Endodermal cell (in vitro differentiated cells): Measurements from ENCODE around the gene ANKRD2. TPM values are rescaled to one million over a fixed set of nuclear protein-coding genes. Genes with fewer than 3 reads are reported as not detected.
"Not testable (repeated sequence)": the region's sequence is repeated elsewhere in the genome, so short reads cannot be mapped to it uniquely, and the experiment has no call there.

Experiments used
- DNase-seq: peaks from one replicate; pipeline ENCODE4 v3.0.0-alpha.2; 2017
- H3K27ac ChIP-seq: 2 replicates; pipeline ENCODE4 v1.5.1; 2013; ENCODE audit warnings: mild to moderate bottlenecking, low read depth, low read length, moderate library complexity
- H3K27me3 ChIP-seq: 2 replicates; pipeline ENCODE4 v1.6.1; 2013; ENCODE audit warnings: mild to moderate bottlenecking, low read length, moderate library complexity; ENCODE audit not compliant: insufficient read depth, control insufficient read depth, poor library complexity, severe bottlenecking
- H3K36me3 ChIP-seq: 2 replicates; pipeline ENCODE4 v1.7.0; 2013; ENCODE audit warnings: mild to moderate bottlenecking, low read length, moderate library complexity; ENCODE audit not compliant: control insufficient read depth, insufficient read depth
- H3K4me1 ChIP-seq: one replicate; pipeline ENCODE4 v1.7.0; 2013; ENCODE audit warnings: low read length; ENCODE audit not compliant: control insufficient read depth, insufficient read depth
- H3K4me3 ChIP-seq: 2 replicates; pipeline ENCODE4 v1.5.1; 2013; ENCODE audit warnings: mild to moderate bottlenecking, low read length, moderate library complexity
- H3K9ac ChIP-seq: 2 replicates; pipeline ENCODE4 v1.6.1; 2013; ENCODE audit warnings: mild to moderate bottlenecking, low read length, moderate library complexity; ENCODE audit not compliant: poor library complexity, severe bottlenecking; ENCODE audit errors: extremely low read depth
- H3K9me3 ChIP-seq: 2 replicates; pipeline ENCODE4 v1.6.1; 2013; ENCODE audit warnings: mild to moderate bottlenecking, low read length, moderate library complexity; ENCODE audit not compliant: control insufficient read depth
- H3K27ac Mint-ChIP-seq: 2 replicates; pipeline ENCODE4 v1.8.0; 2020; ENCODE audit warnings: mixed read lengths
- H3K27me3 Mint-ChIP-seq: 2 replicates; pipeline ENCODE4 v1.8.0; 2021; ENCODE audit warnings: mild to moderate bottlenecking, mixed read lengths; ENCODE audit not compliant: insufficient read depth
- H3K36me3 Mint-ChIP-seq: 2 replicates; pipeline ENCODE4 v1.8.0; 2020; ENCODE audit warnings: low read depth, mixed read lengths
- H3K4me1 Mint-ChIP-seq: 2 replicates; pipeline ENCODE4 v1.8.0; 2020; ENCODE audit warnings: mixed read lengths
- H3K4me3 Mint-ChIP-seq: 2 replicates; pipeline ENCODE4 v1.8.0; 2020; ENCODE audit warnings: mild to moderate bottlenecking, moderate library complexity, mixed read lengths
- H3K9me3 Mint-ChIP-seq: 2 replicates; pipeline ENCODE4 v1.8.0; 2020; ENCODE audit warnings: mild to moderate bottlenecking, mixed read lengths
- WGBS, 2 experiments: methylation state at CpG; one replicate each; pipeline versions ENCODE4 v1.1.5 to v1.1.7; 2013; ENCODE audit warnings: missing lambda C conversion rate in 2 of 2, mixed read lengths in 1 of 2; ENCODE audit not compliant: insufficient coverage in 1 of 2, insufficient read length in 1 of 2; 5-methylcytosine and 5-hydroxymethylcytosine counted together
- total RNA-seq, 2 donors: library from RNA; stranded (reverse); fragmentation: NEBNext Ultra II Directional in 1 of 2; extraction: Animal tissue kit (Norgen Biotek cat#: 25700) in 1 of 2; gene quantifications; 2 replicates in 1 of 2; 3 replicates in 1 of 2; pipeline ENCODE4 v1.2.1, GENCODE V29; 2021
- TF ChIP-seq, protein P1 (sequence below): fragments of 200-600 bp; sonication (generic); conservative IDR thresholded peaks from 2 replicates; pipeline ENCODE4 v1.5.0; 2021; ENCODE audit warnings: antibody characterized with exemption, mild to moderate bottlenecking

The ANKRD2 gene
- total RNA-seq, 2 donors from 2014 or later: not detected

- not testable (repeated sequence) for H3K9me3 ChIP-seq, H3K4me3 Mint-ChIP-seq, DNase-seq, H3K27me3 Mint-ChIP-seq, H3K27me3 ChIP-seq, H3K4me1 ChIP-seq, H3K27ac Mint-ChIP-seq, H3K27ac ChIP-seq, H3K4me3 ChIP-seq, H3K9ac ChIP-seq, H3K36me3 ChIP-seq
- 94 to 95% methylated on average over 7 to 10 of the region's 12 CpGs for WGBS, 2 experiments
- Mint-ChIP-seq H3K9me3 (peaks cover 36% of the 10 kb centered on the region), H3K4me1 (peaks cover 19% of the 10 kb centered on the region), H3K36me3 (peaks cover 19% of the 10 kb centered on the region)
Observed at GRCh38 chr10:97561386-97562077, 11.0 kb upstream of the ANKRD2 start.

- not testable (repeated sequence) for DNase-seq, H3K9me3 ChIP-seq, H3K27me3 ChIP-seq, H3K27me3 Mint-ChIP-seq, H3K4me3 Mint-ChIP-seq, H3K36me3 ChIP-seq, H3K4me3 ChIP-seq, H3K4me1 ChIP-seq, H3K27ac Mint-ChIP-seq, H3K27ac ChIP-seq, H3K9ac ChIP-seq
- WGBS, 2 experiments: 90 to 96% methylated on average over 3 to 5 of the region's 5 CpGs
- Mint-ChIP-seq H3K4me1 (peaks cover 22% of the 10 kb centered on the region), H3K36me3 (peaks cover 19% of the 10 kb centered on the region), H3K9me3 (peaks cover 36% of the 10 kb centered on the region)
Observed at GRCh38 chr10:97562329-97562728, 10.2 kb upstream of the ANKRD2 start.

- Mint-ChIP-seq H3K27me3 (no peaks in the 10 kb centered on the region), H3K4me3 (no peak overlapping the region), H3K9me3 (peaks cover 36% of the 10 kb centered on the region), H3K4me1 (peaks cover 22% of the 10 kb centered on the region), H3K36me3 (peaks cover 20% of the 10 kb centered on the region), H3K27ac (no peak overlapping the region)
- Histone ChIP-seq H3K4me1 (peaks cover 5% of the 10 kb centered on the region), H3K27me3 (no peaks in the 10 kb centered on the region), H3K36me3 (no peaks in the 10 kb centered on the region), H3K9me3 (peaks cover 9% of the 10 kb centered on the region), H3K9ac (no peak overlapping the region), H3K4me3 (no peak overlapping the region), H3K27ac (no peak overlapping the region)
- 86 to 91% methylated on average over 1 to 4 of the region's 4 CpGs for WGBS, 2 experiments
- TF ChIP-seq, protein P1, sequence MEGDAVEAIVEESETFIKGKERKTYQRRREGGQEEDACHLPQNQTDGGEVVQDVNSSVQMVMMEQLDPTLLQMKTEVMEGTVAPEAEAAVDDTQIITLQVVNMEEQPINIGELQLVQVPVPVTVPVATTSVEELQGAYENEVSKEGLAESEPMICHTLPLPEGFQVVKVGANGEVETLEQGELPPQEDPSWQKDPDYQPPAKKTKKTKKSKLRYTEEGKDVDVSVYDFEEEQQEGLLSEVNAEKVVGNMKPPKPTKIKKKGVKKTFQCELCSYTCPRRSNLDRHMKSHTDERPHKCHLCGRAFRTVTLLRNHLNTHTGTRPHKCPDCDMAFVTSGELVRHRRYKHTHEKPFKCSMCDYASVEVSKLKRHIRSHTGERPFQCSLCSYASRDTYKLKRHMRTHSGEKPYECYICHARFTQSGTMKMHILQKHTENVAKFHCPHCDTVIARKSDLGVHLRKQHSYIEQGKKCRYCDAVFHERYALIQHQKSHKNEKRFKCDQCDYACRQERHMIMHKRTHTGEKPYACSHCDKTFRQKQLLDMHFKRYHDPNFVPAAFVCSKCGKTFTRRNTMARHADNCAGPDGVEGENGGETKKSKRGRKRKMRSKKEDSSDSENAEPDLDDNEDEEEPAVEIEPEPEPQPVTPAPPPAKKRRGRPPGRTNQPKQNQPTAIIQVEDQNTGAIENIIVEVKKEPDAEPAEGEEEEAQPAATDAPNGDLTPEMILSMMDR: no peak
- DNase-seq: no peak
Observed at GRCh38 chr10:97563337-97563736, 9.2 kb upstream of the ANKRD2 start.

GRCh38 chr10:97564776-97565175 lies 7.8 kb upstream of the ANKRD2 start:
- H3K4me1 Mint-ChIP-seq: peaks cover 22% of the 10 kb centered on the region
- Histone ChIP-seq H3K27me3 (no peaks in the 10 kb centered on the region), H3K36me3 (peaks cover 8% of the 10 kb centered on the region), H3K27ac (no peak overlapping the region), H3K4me1 (peaks cover 5% of the 10 kb centered on the region), H3K9me3 (peaks cover 9% of the 10 kb centered on the region), H3K9ac (no peak overlapping the region), H3K4me3 (no peak overlapping the region)
- H3K4me3 Mint-ChIP-seq: no peak overlapping the region
- TF ChIP-seq, protein P1: no peak
- peaks cover 24% of the 10 kb centered on the region for H3K36me3 Mint-ChIP-seq
- H3K9me3 Mint-ChIP-seq: peaks cover 36% of the 10 kb centered on the region
- 88 to 94% methylated on average over 3 to 4 of the region's 4 CpGs for WGBS, 2 experiments
- no peaks in the 10 kb centered on the region for H3K27me3 Mint-ChIP-seq
- DNase-seq: no peak
- no peak overlapping the region for H3K27ac Mint-ChIP-seq
